Measurements from ENCODE around the gene MGRN1.

DNA sequence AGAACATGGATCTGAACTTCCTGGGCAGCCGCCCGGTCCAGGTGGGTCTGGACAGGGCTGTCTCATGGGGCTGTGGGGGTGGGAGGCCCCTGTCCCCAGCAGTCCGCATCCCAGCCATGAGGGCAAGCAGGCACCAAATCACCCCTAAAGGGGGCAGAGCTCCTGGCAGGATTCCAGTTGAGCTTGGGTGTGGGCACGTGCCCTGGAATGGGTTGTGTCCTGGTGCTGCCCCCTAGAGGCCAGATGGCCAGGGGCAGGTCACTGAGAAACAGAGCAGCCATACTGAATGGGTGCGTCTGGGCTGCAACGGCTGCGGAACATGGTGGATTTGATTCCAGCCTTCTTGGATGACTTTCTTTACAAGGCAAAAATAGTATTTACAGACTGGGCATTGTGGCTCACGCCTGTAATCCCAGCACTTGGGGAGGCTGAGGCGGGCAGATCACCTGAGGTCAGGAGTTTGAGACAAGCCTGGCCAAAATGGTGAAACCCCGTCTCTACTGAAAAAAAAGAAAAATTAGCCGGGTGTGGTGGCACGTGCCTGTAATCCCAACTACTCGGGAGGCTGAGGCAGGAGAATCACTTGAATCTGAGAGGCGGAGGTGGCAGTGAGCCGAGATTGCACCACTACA, 25.9 kb downstream of the MGRN1 start:
- peak; percentile 75 for TF ChIP-seq POLR2AphosphoS5 (IDR thresholded peaks at IDR 0.05; ENCODE audit: low read depth)
- TF ChIP-seq, protein P1, sequence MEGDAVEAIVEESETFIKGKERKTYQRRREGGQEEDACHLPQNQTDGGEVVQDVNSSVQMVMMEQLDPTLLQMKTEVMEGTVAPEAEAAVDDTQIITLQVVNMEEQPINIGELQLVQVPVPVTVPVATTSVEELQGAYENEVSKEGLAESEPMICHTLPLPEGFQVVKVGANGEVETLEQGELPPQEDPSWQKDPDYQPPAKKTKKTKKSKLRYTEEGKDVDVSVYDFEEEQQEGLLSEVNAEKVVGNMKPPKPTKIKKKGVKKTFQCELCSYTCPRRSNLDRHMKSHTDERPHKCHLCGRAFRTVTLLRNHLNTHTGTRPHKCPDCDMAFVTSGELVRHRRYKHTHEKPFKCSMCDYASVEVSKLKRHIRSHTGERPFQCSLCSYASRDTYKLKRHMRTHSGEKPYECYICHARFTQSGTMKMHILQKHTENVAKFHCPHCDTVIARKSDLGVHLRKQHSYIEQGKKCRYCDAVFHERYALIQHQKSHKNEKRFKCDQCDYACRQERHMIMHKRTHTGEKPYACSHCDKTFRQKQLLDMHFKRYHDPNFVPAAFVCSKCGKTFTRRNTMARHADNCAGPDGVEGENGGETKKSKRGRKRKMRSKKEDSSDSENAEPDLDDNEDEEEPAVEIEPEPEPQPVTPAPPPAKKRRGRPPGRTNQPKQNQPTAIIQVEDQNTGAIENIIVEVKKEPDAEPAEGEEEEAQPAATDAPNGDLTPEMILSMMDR (IDR thresholded peaks at IDR 0.05; ENCODE audit: insufficient read depth, low read length) = peak; percentile 95
